HG03135 (cell line): Measurements from ENCODE around the gene ABCB11.
"Not testable (repeated sequence)": the region's sequence is repeated elsewhere in the genome, so short reads cannot be mapped to it uniquely, and the experiment has no call there.

Experiments
- ATAC-seq: cut with Tn5 transposase; IDR thresholded peaks from one replicate; pipeline ENCODE4 v1.9.1; 2021; ENCODE audit warnings: mild to moderate bottlenecking, moderate library complexity; ENCODE audit not compliant: unreplicated experiment

The ABCB11 gene

DNA sequence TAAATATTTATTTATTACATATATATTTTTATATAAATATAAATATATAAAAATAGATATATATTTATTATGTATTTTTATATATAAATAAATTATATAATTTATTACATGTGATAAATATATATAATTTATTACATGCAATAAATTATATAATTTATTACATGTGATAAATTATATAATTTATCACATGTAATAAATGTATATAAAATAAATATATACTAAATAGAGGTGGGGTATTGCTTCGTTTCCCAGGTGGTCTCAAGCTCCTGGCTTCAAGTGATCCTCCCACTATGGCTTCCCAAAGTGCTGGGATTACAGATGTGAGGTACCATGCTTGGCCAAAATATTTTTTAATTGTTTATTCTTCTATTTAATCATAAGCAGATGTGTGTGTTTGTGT is 133.7 kb downstream of the ABCB11 start:
- no peak for ATAC-seq

GRCh38 chr2:168896783-168897182 is 134.3 kb downstream of the ABCB11 start:
- ATAC-seq: no peak

DNA sequence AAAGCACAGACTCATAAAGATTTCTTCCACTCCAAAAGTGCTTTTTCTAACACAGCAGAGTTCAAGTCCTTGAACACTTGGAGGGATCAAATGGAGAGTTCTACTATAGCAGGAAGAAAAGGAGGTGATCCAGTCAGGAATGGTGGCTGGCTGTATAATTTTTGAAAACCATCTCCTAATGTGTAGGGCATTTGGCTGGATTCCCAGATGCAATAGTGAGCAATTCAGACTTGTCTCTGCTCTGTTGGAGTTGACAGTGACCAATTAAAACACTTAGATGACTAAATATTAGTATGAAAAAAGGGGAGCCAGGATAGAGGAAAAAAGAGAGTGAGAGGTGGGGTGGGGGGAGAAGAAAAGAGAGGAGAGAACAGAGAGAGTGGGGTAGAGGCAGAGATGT is 135.4 kb downstream of the ABCB11 start:
- ATAC-seq: no peak

DNA sequence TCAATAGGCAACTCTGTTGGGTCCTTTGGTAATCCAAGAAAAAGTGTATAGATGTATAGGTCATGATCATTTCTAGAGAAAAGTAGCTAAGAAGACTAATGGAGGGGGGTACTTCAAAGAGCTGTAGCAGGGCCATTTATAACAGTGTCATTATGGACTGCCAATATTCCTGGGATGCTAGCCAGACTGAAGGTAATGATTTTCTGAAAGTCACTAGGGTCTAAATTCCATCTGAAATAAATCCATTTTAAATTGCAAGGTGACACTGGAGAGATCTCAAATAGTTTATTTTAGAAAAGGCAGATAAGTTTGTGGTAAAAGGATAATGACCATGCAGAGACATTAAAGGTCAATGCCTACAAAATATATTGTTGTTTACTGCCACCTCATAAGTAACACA is 136.4 kb downstream of the ABCB11 start:
- no peak for ATAC-seq

DNA sequence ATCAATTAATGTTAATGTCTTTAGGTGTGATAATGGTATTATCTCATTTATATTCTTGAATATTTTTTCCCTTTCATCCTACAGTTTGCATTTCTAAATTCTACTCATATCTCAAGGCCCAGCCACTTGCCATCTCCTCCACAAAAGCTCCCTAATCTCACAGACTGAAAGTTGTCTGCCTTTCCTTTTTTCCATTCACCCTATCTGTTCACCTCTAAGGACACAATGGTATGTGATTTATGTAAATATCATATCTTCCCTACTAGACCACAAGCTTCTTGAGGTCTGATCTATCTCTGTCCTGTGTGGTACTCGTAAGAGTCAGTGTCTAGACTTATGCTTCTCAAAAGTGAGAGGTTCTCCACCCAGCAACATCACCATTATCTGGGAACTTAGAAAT is 137.0 kb downstream of the ABCB11 start:
- no peak for ATAC-seq

GRCh38 chr2:168892327-168892726 is 138.8 kb downstream of the ABCB11 start:
- no peak for ATAC-seq

- ATAC-seq: peak; percentile 100
Measured at GRCh38 chr2:168890006-168890782, 140.9 kb downstream of the ABCB11 start, which contains the start of gene SPC25. SPC25 (minus strand) TSS chr2:168890430; CDS start chr2:168889519, 911 bp downstream.

DNA sequence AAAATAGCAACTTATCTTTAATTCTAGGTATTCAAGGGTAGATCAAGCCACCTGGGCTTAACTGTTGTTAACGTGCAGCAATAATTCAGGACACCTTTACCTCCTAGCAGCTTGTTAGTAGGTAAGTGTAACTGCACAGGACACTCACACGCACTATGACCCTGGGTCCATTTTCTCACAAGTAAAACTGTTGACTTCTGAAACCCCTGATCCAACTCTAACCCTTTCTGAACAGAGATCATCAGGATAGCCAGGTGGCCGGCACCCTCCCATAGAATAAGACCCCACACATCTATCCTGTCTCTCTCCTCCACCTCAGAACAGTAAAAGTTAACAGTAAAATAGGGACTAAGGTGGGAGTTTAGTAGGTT is 141.5 kb downstream of the ABCB11 start:
- ATAC-seq: no peak

- no peak for ATAC-seq
Measured at GRCh38 chr2:168884975-168885374, 146.1 kb downstream of the ABCB11 start.

DNA sequence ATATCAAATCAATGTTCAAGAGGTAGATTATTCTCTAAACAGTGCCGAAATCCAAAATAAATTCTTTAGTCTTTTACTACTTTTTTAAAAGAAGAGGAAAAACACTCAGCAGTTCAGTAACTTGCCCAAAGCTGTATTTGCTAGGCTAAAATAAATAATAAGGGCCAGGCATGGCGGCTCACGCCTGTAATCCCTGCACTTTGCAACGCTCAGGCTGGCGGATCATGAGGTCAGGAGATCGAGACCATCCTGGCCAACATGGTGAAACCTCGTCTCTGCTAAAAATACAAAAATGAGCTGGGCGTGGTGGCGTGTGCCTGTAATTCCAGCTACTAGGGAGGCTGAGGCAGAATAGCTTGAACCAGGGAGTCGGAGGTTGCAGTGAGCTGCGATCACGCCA is 149.0 kb downstream of the ABCB11 start:
- ATAC-seq: not testable (repeated sequence)

DNA sequence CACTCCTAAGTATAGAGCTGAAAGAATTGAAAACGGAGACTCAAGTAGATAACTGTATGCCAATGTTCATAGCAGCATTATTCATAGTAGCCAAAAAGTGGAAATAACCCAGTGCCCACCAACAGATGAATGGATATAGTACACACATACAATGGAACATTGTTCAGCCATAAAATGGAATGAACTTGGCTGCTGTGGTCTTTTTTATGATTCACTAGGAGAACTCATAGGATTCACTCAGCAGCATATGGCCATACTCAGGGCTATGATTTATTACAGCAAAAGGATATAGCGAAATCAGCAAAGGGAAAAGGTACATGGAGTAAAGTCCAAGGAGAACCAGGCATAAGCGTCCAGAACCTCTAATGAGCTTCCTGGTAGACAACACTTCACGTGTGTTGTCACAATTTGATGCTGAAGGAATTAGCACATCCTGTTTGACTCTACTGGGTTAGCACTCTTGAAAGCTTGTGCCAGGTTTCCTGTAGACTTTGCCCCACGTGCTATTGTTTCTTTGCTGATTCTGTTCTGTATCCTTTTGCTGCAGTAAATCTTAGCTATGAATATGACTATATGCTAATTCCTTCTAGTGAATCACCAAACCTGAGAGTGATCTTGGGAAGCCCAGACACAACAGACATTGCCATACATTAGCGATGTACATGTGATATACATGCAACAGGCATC is 156.6 kb downstream of the ABCB11 start:
- ATAC-seq: no peak

DNA sequence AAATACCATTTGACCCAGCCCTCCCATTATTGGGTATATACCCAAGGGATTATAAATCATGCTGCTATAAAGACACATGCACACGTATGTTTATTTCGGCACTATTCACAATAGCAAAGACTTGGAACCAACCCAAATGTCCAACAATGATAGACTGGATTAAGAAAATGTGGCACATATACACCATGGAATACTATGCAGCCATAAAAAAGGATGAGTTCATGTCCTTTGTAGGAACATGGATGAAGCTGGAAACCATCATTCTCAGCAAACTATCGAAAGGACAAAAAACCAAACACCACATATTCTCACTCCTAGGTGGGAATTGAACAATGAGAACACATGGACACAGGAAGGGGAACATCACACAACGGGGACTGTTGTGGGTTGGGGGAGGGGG is 160.3 kb downstream of the ABCB11 start:
- not testable (repeated sequence) for ATAC-seq
